Activated CD4-positive, alpha-beta T cell treated with anti-CD3 and anti-CD28 coated beads, Interleukin-2, amount 10 ng/mL, durations not matched to agents 24 days and 14 days (primary cell): Measurements from ENCODE around the gene KCNIP1. TPM values are rescaled to one million over a fixed set of nuclear protein-coding genes. Genes with fewer than 3 reads are reported as not detected.

Source experiments
- DNase-seq: peaks from one replicate; pipeline ENCODE4 v3.0.0; 2022
- H3K27ac Mint-ChIP-seq: one replicate; pipeline ENCODE4 v1.8.0; 2022; ENCODE audit warnings: mild to moderate bottlenecking, mixed read lengths
- H3K27me3 Mint-ChIP-seq: one replicate; pipeline ENCODE4 v1.8.0; 2022; ENCODE audit warnings: mixed read lengths
- H3K36me3 Mint-ChIP-seq: one replicate; pipeline ENCODE4 v1.8.0; 2022; ENCODE audit warnings: low read depth, mild to moderate bottlenecking, mixed read lengths
- H3K4me1 Mint-ChIP-seq: one replicate; pipeline ENCODE4 v1.8.0; 2021; ENCODE audit warnings: mixed read lengths
- H3K4me3 Mint-ChIP-seq: one replicate; pipeline ENCODE4 v1.8.0; 2022; ENCODE audit warnings: mild to moderate bottlenecking, moderate library complexity, mixed read lengths
- H3K9me3 Mint-ChIP-seq: one replicate; pipeline ENCODE4 v1.8.0; 2021; ENCODE audit warnings: mixed read lengths
- intact Hi-C: fragments of 100-400 bp; cut with micrococcal nuclease; formaldehyde crosslinking; loops from one replicate; pipeline ENCODE4 v1.15.1; 2023
- total RNA-seq: library from RNA; stranded (reverse); gene quantifications from 2 replicates; pipeline ENCODE4 v1.2.3, GENCODE V29; 2022

Gene KCNIP1
- total RNA-seq, 1 donor from 2014 or later = not detected

DNA sequence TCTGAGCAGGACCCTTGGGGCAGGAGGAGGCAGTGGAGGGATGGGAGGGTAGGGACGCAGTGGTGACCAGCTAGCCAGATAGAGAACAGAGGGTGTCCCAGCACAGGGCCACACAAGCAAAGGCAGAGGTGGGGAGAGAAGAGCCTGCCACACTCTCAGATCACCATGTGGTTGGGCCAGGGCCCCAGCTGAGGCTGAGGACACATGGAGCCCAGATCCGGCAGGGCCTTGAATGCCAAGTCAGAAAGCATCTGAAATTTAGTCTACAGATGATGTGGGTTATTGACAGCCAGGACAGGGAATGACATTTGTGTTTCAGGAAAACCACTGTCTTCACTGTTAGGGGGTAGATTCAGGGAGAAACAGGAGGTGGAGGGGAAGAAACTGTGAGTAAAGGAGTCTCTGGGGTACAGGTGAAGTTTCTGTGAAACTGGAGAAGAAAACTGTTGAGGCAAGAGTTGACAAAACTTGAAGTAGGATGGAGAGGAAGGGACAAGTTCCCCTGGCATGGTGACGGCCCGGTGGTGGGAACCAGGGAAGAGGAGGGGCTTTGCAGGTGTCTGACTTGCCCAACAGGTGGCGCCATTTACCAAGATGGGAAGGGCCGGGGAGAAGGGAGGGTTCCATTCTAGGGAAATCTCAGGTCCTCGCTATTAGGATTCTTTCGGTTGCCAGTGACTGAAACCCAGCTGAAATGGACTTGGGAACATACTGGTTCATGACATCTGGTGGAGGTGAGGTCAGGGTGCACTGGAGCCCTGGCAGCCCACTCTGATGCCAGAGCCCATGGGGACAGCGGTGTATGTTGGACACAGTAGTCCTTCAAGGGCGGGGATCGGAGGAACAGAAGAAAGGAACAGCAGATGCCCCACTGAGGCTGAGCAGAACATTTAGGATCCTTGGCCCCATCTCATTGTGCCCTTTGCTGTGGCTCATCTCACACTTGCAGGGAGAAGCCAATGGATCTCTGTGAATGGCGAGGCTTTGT is 100.1 kb downstream of the KCNIP1 start:
- Mint-ChIP-seq H3K4me3 (no peak overlapping the region), H3K9me3 (no peaks in the 10 kb centered on the region), H3K27ac (no peak overlapping the region), H3K27me3 (peaks cover 20% of the 10 kb centered on the region), H3K4me1 (peaks cover 4% of the 10 kb centered on the region), H3K36me3 (no peaks in the 10 kb centered on the region)
- peak; percentile 82 for DNase-seq
- intact Hi-C loops = no loop called here

DNA sequence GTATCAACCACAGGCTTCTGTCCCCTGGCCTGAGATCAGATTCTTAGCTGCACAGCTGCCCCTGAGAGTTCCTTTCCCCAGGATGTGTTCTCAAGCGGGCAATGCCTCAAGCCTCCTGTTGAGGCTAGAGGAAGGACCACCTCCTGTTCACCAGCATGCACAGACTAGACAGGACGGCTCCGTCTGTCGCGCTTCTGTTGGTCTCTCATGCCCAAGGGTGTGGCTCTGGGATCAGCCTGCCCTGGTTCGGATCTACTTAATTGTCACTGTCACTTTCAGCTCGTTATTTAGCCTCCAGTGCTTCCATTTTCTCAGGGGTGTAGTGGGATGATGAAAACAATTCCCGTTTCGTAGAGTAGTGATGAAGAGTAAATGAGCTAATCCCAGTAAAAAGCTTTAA is 103.1 kb downstream of the KCNIP1 start:
- intact Hi-C loops = no loop called here

GRCh38 chr5:170611449-170612090 is 107.8 kb downstream of the KCNIP1 start:
- intact Hi-C loops = no loop called here
- Mint-ChIP-seq H3K27ac (no peak overlapping the region), H3K4me3 (no peak overlapping the region), H3K9me3 (no peaks in the 10 kb centered on the region), H3K36me3 (no peaks in the 10 kb centered on the region), H3K4me1 (no peaks in the 10 kb centered on the region), H3K27me3 (peaks cover 2% of the 10 kb centered on the region)
- DNase-seq = no peak

More for the DNA sequence above, 103.1 kb downstream of the KCNIP1 start:
- Mint-ChIP-seq H3K9me3 (no peaks in the 10 kb centered on the region), H3K4me3 (no peak overlapping the region), H3K4me1 (peaks cover 2% of the 10 kb centered on the region), H3K36me3 (no peaks in the 10 kb centered on the region), H3K27me3 (peaks cover 9% of the 10 kb centered on the region), H3K27ac (no peak overlapping the region)
- DNase-seq = no peak

DNA sequence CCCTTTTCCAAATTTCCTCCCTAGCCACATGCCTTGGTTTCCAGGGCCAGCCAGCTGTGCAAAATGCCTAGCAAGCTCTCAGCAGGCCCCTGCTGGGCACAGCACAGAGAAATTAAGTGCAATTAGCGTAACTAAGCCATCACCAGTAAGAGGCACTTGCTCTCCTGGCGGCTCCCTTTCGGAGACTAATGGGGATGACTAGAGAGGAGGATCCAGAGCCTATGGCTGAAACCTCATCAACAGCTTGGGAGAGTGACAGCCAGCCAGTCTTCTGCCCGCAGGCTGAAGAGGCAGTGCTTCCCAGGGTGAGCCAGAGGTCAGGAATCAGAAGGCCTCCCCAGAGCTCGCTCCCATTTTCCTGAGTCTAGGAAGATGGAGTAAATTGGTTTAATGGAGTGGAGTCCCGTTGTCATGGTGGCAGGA is 108.4 kb downstream of the KCNIP1 start:
- no peaks in the 10 kb centered on the region for H3K27me3 Mint-ChIP-seq
- intact Hi-C loops = no loop called here
- no peak overlapping the region for H3K4me3 Mint-ChIP-seq
- H3K36me3 Mint-ChIP-seq = no peaks in the 10 kb centered on the region
- H3K9me3 Mint-ChIP-seq = no peaks in the 10 kb centered on the region
- H3K4me1 Mint-ChIP-seq = no peaks in the 10 kb centered on the region
- H3K27ac Mint-ChIP-seq = no peak overlapping the region
- DNase-seq = no peak

- Mint-ChIP-seq H3K36me3 (no peaks in the 10 kb centered on the region), H3K27ac (no peak overlapping the region), H3K27me3 (peaks cover 2% of the 10 kb centered on the region), H3K9me3 (no peaks in the 10 kb centered on the region), H3K4me3 (no peak overlapping the region), H3K4me1 (peaks cover 6% of the 10 kb centered on the region)
- intact Hi-C loops = no loop called here
- no peak for DNase-seq
These were observed 110.3 kb downstream of the KCNIP1 start for GRCh38 chr5:170614065-170614490.

- intact Hi-C loops = no loop called here
- no peak for DNase-seq
These were observed 110.9 kb downstream of the KCNIP1 start for GRCh38 chr5:170614720-170615119.

DNA sequence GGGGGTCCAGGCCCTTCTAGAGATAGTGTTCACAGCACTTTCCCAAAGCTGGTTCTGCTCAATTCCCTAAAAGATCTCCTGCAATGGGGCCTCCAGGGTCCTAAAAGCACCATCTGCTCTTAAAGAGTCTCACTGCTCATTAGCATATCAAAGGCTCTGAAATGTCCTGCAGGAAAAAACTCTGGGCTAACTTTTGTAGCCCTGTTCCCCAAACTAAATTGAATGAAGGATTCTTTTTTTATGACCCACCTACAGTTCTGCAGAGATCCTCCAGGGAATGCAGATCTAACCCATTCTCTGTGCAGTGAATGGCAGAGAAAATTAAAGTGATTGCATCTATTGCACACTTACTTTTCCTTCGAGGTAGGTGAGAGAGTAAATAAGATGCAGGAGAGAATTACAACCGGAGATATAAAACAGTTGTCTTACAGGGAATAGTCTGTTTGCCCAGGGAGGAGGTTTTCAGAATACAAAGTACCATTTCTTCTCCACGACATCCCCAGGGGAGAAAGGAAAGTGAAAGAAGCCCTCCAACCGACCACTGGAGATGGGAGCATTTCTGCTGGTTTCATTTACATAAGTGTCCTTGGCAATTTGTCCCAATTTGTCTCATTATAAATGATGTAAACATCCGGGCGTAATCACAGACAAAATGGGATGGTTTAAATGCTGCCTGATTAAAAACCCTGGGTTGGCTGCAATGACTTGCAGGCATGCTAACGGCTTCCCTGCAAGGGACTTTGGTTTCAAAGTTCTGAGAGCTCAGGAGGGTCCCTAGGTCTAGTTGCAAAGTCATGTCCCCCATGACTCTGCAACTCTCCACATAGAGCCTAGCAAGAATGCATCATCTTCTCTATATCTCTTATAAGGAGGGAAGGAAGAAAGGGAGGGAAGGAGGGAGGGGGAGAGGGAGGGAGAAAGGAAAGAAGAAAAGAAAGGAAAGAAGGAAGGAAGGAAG is 114.0 kb downstream of the KCNIP1 start:
- Mint-ChIP-seq H3K4me3 (no peak overlapping the region), H3K27me3 (peaks cover 2% of the 10 kb centered on the region), H3K36me3 (no peaks in the 10 kb centered on the region), H3K4me1 (peaks cover 6% of the 10 kb centered on the region), H3K27ac (no peak overlapping the region), H3K9me3 (no peaks in the 10 kb centered on the region)
- DNase-seq = no peak
- intact Hi-C loops = no loop called here

More at GRCh38 chr5:170614720-170615119, 110.9 kb downstream of the KCNIP1 start:
- Mint-ChIP-seq H3K4me1 (peaks cover 6% of the 10 kb centered on the region), H3K9me3 (no peaks in the 10 kb centered on the region), H3K27me3 (peaks cover 2% of the 10 kb centered on the region), H3K4me3 (no peak overlapping the region), H3K27ac (no peak overlapping the region), H3K36me3 (no peaks in the 10 kb centered on the region)

- intact Hi-C loops = no loop called here
- Mint-ChIP-seq H3K36me3 (no peaks in the 10 kb centered on the region), H3K4me3 (no peak overlapping the region), H3K9me3 (no peaks in the 10 kb centered on the region), H3K27me3 (peaks cover 2% of the 10 kb centered on the region), H3K4me1 (peaks cover 6% of the 10 kb centered on the region), H3K27ac (no peak overlapping the region)
- DNase-seq = no peak
These were observed 116.0 kb downstream of the KCNIP1 start for GRCh38 chr5:170619869-170620268.

- no peaks in the 10 kb centered on the region for H3K9me3 Mint-ChIP-seq
- no peak overlapping the region for H3K27ac Mint-ChIP-seq
- intact Hi-C loops = loop anchor here (1.0 kb wide), 1 partner anchor 188 kb away; no protein-coding TSS in a partner anchor
These were observed 119.1 kb downstream of the KCNIP1 start for GRCh38 chr5:170622933-170623332.

GRCh38 chr5:170623576-170624181 is 119.9 kb downstream of the KCNIP1 start:
- Mint-ChIP-seq H3K27me3 (peaks cover 2% of the 10 kb centered on the region), H3K9me3 (no peaks in the 10 kb centered on the region), H3K4me1 (no peaks in the 10 kb centered on the region), H3K36me3 (no peaks in the 10 kb centered on the region), H3K27ac (no peak overlapping the region), H3K4me3 (no peak overlapping the region)
- intact Hi-C loops = loop anchor here (1.0 kb wide), 1 partner anchor 188 kb away; no protein-coding TSS in a partner anchor
- peak; percentile 69 for DNase-seq

More at GRCh38 chr5:170622933-170623332, 119.1 kb downstream of the KCNIP1 start:
- Mint-ChIP-seq H3K27me3 (peaks cover 2% of the 10 kb centered on the region), H3K4me3 (no peak overlapping the region), H3K4me1 (peaks cover 2% of the 10 kb centered on the region), H3K36me3 (no peaks in the 10 kb centered on the region)
- no peak for DNase-seq

GRCh38 chr5:170625221-170626165 is 121.7 kb downstream of the KCNIP1 start:
- H3K36me3 Mint-ChIP-seq = no peaks in the 10 kb centered on the region
- no peaks in the 10 kb centered on the region for H3K4me1 Mint-ChIP-seq
- no peak for DNase-seq
- no peak overlapping the region for H3K27ac Mint-ChIP-seq
- no peaks in the 10 kb centered on the region for H3K9me3 Mint-ChIP-seq
- H3K4me3 Mint-ChIP-seq = no peak overlapping the region
- peaks cover 3% of the 10 kb centered on the region for H3K27me3 Mint-ChIP-seq
- intact Hi-C loops = no loop called here

DNA sequence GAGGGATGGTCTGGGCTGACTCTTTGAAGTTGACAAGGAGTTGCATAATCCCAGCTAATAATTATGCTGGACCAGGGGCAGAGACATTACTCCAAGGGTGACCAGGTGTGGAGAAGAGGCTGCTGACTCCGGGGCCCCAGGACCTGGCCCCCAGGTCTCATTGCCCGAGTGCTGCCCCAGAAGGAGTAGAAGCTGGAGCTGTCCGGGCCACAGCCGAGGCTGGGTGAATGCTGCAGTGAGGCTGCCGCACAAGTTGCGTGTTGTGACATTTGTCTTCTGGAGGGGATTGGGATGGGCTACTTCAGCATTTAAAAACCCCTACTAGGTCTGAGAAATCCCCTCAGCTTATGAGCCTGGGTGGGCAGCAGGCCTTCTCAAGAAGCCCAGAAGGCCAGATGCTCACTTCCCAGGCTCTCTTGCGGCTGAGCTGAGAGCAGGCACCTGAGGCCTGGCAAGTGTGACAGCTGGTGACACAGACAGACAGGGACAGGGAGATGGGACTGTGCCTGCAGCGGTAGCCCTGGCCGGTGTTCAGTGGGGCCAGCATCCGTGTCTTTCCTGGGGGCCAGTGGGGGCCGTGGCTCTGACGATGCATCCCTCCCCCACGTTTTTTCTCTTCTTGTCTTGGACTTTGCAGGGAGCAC is 122.8 kb downstream of the KCNIP1 start:
- DNase-seq = no peak
- H3K27me3 Mint-ChIP-seq = peaks cover 3% of the 10 kb centered on the region
- H3K36me3 Mint-ChIP-seq = no peaks in the 10 kb centered on the region
- intact Hi-C loops = no loop called here
- no peak overlapping the region for H3K4me3 Mint-ChIP-seq
- H3K9me3 Mint-ChIP-seq = no peaks in the 10 kb centered on the region
- no peaks in the 10 kb centered on the region for H3K4me1 Mint-ChIP-seq
- no peak overlapping the region for H3K27ac Mint-ChIP-seq
